Prostate gland (tissue), 2 donors: ENCODE data around the gene DPYSL5.

Source experiments
- CTCF ChIP-seq, 4 experiments: fragments of 200-600 bp in 2 of 4; fragments of 450-650 bp in 2 of 4; sonication (generic) in 2 of 4; IDR thresholded peaks; 1 replicate in 3 of 4; 2 replicates in 1 of 4; pipeline ENCODE4 v1.5.1; 2016 to 2019; ENCODE audit warnings: antibody characterized with exemption in 4 of 4, mild to moderate bottlenecking in 2 of 4, moderate library complexity in 2 of 4
- POLR2A ChIP-seq: fragments of 450-650 bp; IDR thresholded peaks from one replicate; pipeline ENCODE4 v1.6.1; 2016; ENCODE audit warnings: antibody characterized with exemption, mild to moderate bottlenecking

- TF ChIP-seq POLR2A (no peak), CTCF (IDR thresholded peaks at IDR 0.05) (no peak)
These were observed 133.0 kb downstream of the DPYSL5 start for GRCh38 chr2:26980971-26981370.
